Naive B cell (primary cell): ENCODE data around the gene RLIM. TPM values are rescaled to one million over a fixed set of nuclear protein-coding genes. Genes with fewer than 3 reads are reported as not detected.
A peak's percentile ranks its signal among the peaks of the same experiment; 100 is the strongest.
"Not testable (repeated sequence)": the region's sequence is repeated elsewhere in the genome, so short reads cannot be mapped to it uniquely, and the experiment has no call there.

Experiments
- ATAC-seq, 2 donors: fragments of 150-1000 bp; cut with Tn5 transposase; 2 replicates each; pipeline ENCODE4 v1.10.0; 2021; ENCODE audit warnings: low read depth in 2 of 2, mild to moderate bottlenecking in 2 of 2, moderate library complexity in 2 of 2
- DNase-seq: peaks from one replicate; pipeline ENCODE4 v3.0.0; 2022
- H3K27ac Mint-ChIP-seq, 6 donors: one replicate each; pipeline ENCODE4 v1.8.0; 2020 to 2022; ENCODE audit warnings: mild to moderate bottlenecking in 6 of 6, mixed read lengths in 6 of 6, moderate library complexity in 5 of 6, inconsistent platforms in 2 of 6
- H3K27me3 Mint-ChIP-seq, 3 donors: one replicate each; pipeline ENCODE4 v1.8.0; 2021 to 2022; ENCODE audit warnings: mixed read lengths in 3 of 3, mild to moderate bottlenecking in 1 of 3
- H3K36me3 Mint-ChIP-seq, 2 donors: one replicate each; pipeline ENCODE4 v1.8.0; 2020 to 2022; ENCODE audit warnings: mixed read lengths in 2 of 2, inconsistent platforms in 1 of 2, mild to moderate bottlenecking in 1 of 2
- H3K4me1 Mint-ChIP-seq, 3 donors: one replicate each; pipeline ENCODE4 v1.8.0; 2020 to 2022; ENCODE audit warnings: mixed read lengths in 3 of 3, inconsistent platforms in 1 of 3, mild to moderate bottlenecking in 1 of 3, moderate library complexity in 1 of 3
- H3K4me3 Mint-ChIP-seq, 8 donors: one replicate each; pipeline ENCODE4 v1.8.0; 2020 to 2022; ENCODE audit warnings: mild to moderate bottlenecking in 8 of 8, mixed read lengths in 8 of 8, moderate library complexity in 8 of 8, inconsistent platforms in 2 of 8
- H3K9me3 Mint-ChIP-seq, 7 donors: one replicate each; pipeline ENCODE4 v1.8.0; 2020 to 2022; ENCODE audit warnings: mixed read lengths in 7 of 7, mild to moderate bottlenecking in 5 of 7, inconsistent platforms in 2 of 7, moderate library complexity in 1 of 7
- polyA plus RNA-seq, 6 donors: library from polyadenylated mRNA; unstranded; fragments of 300-500 nt; fragmentation: Illumina TruSeq; gene quantifications; one replicate each; pipeline ENCODE4 v1.2.3, GENCODE V29; 2021; ENCODE audit warnings: low read depth in 6 of 6

RLIM gene, protein sequence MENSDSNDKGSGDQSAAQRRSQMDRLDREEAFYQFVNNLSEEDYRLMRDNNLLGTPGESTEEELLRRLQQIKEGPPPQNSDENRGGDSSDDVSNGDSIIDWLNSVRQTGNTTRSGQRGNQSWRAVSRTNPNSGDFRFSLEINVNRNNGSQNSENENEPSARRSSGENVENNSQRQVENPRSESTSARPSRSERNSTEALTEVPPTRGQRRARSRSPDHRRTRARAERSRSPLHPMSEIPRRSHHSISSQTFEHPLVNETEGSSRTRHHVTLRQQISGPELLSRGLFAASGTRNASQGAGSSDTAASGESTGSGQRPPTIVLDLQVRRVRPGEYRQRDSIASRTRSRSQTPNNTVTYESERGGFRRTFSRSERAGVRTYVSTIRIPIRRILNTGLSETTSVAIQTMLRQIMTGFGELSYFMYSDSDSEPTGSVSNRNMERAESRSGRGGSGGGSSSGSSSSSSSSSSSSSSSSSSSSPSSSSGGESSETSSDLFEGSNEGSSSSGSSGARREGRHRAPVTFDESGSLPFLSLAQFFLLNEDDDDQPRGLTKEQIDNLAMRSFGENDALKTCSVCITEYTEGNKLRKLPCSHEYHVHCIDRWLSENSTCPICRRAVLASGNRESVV
- 10 to 100 TPM in 3 of 6 donors, 1 to 10 TPM in 3; 6.7 to 12.0 (median 9.6) TPM for polyA plus RNA-seq

DNA sequence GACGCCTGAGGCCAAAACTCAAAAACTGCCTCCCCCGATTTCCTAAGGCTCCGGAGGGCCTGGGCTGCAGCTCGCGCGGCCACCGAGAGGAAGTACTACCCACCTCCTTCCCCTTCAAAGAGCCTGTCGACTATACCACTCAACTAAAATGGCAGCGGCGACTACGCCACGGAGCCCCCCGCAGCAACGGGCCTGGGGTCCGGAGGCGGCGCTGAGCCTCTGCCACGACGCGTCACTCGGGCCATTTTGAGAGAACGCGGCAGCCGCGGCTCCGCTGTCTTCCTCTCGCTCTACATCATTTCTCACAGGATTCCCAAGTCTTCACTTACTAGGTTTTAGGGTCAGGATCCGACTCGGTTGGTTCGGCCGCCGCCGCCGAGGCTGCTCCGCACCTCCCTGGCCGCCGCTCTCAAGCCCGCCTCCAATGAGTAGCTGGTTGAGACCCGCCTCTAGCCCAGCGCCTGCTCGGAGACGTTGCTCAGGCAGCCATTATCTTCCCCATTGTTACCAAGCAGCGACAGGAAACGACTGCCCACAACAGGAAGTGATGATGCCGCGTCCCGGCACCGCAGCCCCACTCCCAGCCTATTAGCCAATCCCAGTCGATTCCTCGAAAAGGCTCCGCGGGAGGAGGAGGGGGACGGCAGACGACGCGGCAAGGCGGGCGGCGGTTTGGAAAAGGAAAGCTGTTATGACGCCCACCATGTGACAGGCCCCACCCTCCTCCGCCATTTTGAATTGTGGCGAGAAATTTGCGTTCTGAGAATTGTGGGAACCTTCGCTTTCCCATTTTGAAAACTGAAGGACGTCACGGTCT lies at the start of gene RLIM:
TSS of gene RLIM (minus strand) at position 532 of the 817 bp plus-strand sequence. CDS start 18,647 bp downstream, outside the sequence.
- H3K36me3 Mint-ChIP-seq = peaks cover 0 to 9% of the 10 kb centered on the region in 2 donors
- H3K27me3 Mint-ChIP-seq = no peaks in the 10 kb centered on the region
- peak; percentile 87 to 88 for ATAC-seq
- peak; percentile 91 for DNase-seq
- peaks cover 0 to 2% (median 0%) of the 10 kb centered on the region in 7 donors for H3K9me3 Mint-ChIP-seq
- peaks cover 0 to 21% (median 9%) of the 10 kb centered on the region in 3 donors for H3K4me1 Mint-ChIP-seq
- peak within 1 kb of the TSS; percentile 99 to 100 (median 100) for H3K27ac Mint-ChIP-seq
- H3K4me3 Mint-ChIP-seq = peak within 1 kb of the TSS; percentile 95 to 100 (median 97)

GRCh38 chrX:74656079-74656745 lies 41.8 kb upstream of the RLIM start:
- Mint-ChIP-seq H3K36me3 (no peaks in the 10 kb centered on the region), H3K4me3 (no peak overlapping the region), H3K9me3 (peaks cover 0 to 7% (median 4%) of the 10 kb centered on the region in 7 donors), H3K27me3 (peaks cover 0 to 16% (median 3%) of the 10 kb centered on the region in 3 donors), H3K27ac (no peak overlapping the region), H3K4me1 (no peaks in the 10 kb centered on the region)
- DNase-seq (no peak), ATAC-seq (no peak)

- not testable (repeated sequence) for H3K9me3 Mint-ChIP-seq, H3K4me1 Mint-ChIP-seq, ATAC-seq, DNase-seq, H3K4me3 Mint-ChIP-seq, H3K36me3 Mint-ChIP-seq, H3K27ac Mint-ChIP-seq
- H3K27me3 Mint-ChIP-seq = peaks cover 0 to 16% (median 3%) of the 10 kb centered on the region in 3 donors
Observed at GRCh38 chrX:74654953-74655352, 40.5 kb upstream of the RLIM start.

DNA sequence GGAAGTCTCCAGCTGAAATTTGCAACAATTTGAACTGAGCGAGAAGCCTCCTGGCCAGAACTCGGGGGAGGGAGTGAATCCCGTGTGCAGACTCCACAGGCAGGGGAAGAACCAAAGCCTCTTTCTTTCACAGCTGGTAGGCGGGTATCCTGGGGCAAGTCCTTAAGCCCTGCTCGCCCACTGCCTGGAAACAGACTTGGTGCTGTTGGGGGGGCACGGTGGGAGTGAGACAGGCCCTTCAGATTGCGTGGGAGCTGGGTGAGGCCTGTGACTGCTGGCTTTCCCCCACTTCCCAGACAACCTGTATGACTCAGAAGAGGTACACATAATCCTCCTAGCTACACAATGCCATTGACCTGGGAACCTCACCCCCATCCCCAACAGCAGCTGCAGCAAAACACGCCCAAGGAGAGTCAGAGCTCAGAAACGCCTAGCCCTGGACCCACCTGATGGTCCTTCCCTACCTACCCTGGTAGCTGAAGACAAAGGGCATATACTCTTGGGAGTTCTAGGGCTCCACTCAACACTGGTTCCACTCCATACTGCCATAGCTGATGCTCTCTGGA lies 22.4 kb upstream of the RLIM start:
- Mint-ChIP-seq H3K4me1 (no peaks in the 10 kb centered on the region), H3K4me3 (no peak overlapping the region), H3K27me3 (peaks cover 0 to 40% (median 14%) of the 10 kb centered on the region in 3 donors), H3K27ac (no peak overlapping the region), H3K36me3 (no peaks in the 10 kb centered on the region), H3K9me3 (peaks cover 0 to 9% (median 2%) of the 10 kb centered on the region in 7 donors)
- DNase-seq (no peak), ATAC-seq (no peak)

GRCh38 chrX:74613370-74614092 lies 893 bp downstream of the RLIM start:
- Mint-ChIP-seq H3K27ac (peak overlapping the region; percentile 99 to 100 (median 100)), H3K36me3 (peaks cover 0 to 9% of the 10 kb centered on the region in 2 donors), H3K9me3 (peaks cover 0 to 2% (median 0%) of the 10 kb centered on the region in 7 donors), H3K4me3 (peak overlapping the region; percentile 95 to 100 (median 97)), H3K27me3 (no peaks in the 10 kb centered on the region), H3K4me1 (peaks cover 0 to 24% (median 9%) of the 10 kb centered on the region in 3 donors)
- ATAC-seq (no peak), DNase-seq (no peak)

GRCh38 chrX:74606799-74607198 lies 7.6 kb downstream of the RLIM start:
- no peak overlapping the region for H3K4me3 Mint-ChIP-seq
- H3K27ac Mint-ChIP-seq = no peak overlapping the region
- H3K9me3 Mint-ChIP-seq = no peaks in the 10 kb centered on the region
- no peak for ATAC-seq
- DNase-seq = no peak
- peaks cover 4 to 32% (median 31%) of the 10 kb centered on the region in 3 donors for H3K4me1 Mint-ChIP-seq
- no peaks in the 10 kb centered on the region for H3K27me3 Mint-ChIP-seq
- no peaks in the 10 kb centered on the region for H3K36me3 Mint-ChIP-seq

- H3K4me3 Mint-ChIP-seq = no peak overlapping the region
- DNase-seq = no peak
- H3K27me3 Mint-ChIP-seq = no peaks in the 10 kb centered on the region
- no peaks in the 10 kb centered on the region for H3K36me3 Mint-ChIP-seq
- ATAC-seq = no peak
- H3K27ac Mint-ChIP-seq = peak overlapping the region in 1 of 6 donors; percentile 40
- H3K4me1 Mint-ChIP-seq = peaks cover 4 to 32% (median 32%) of the 10 kb centered on the region in 3 donors
- H3K9me3 Mint-ChIP-seq = no peaks in the 10 kb centered on the region
Observed at GRCh38 chrX:74606342-74606741, 8.1 kb downstream of the RLIM start.

GRCh38 chrX:74603040-74603439 lies 11.4 kb downstream of the RLIM start:
- no peaks in the 10 kb centered on the region for H3K27me3 Mint-ChIP-seq
- no peak overlapping the region for H3K4me3 Mint-ChIP-seq
- H3K36me3 Mint-ChIP-seq = no peaks in the 10 kb centered on the region
- peak overlapping the region in 1 of 6 donors; percentile 50 for H3K27ac Mint-ChIP-seq
- ATAC-seq (no peak), DNase-seq (no peak)
- H3K4me1 Mint-ChIP-seq = peaks cover 4 to 37% (median 27%) of the 10 kb centered on the region in 3 donors
- H3K9me3 Mint-ChIP-seq = no peaks in the 10 kb centered on the region

- Mint-ChIP-seq H3K4me1 (peaks cover 4 to 37% (median 27%) of the 10 kb centered on the region in 3 donors), H3K9me3 (no peaks in the 10 kb centered on the region)
Observed at GRCh38 chrX:74602142-74602541, 12.3 kb downstream of the RLIM start.

GRCh38 chrX:74593593-74593992 lies 20.8 kb downstream of the RLIM start:
- Mint-ChIP-seq H3K27ac (no peak overlapping the region), H3K4me1 (no peaks in the 10 kb centered on the region), H3K36me3 (peaks cover 0 to 12% of the 10 kb centered on the region in 2 donors), H3K9me3 (no peaks in the 10 kb centered on the region), H3K4me3 (no peak overlapping the region), H3K27me3 (no peaks in the 10 kb centered on the region)
- DNase-seq (no peak), ATAC-seq (no peak)

More at GRCh38 chrX:74602142-74602541, 12.3 kb downstream of the RLIM start:
- ATAC-seq (no peak), DNase-seq (no peak)
- no peaks in the 10 kb centered on the region for H3K36me3 Mint-ChIP-seq
- no peak overlapping the region for H3K27ac Mint-ChIP-seq
- H3K4me3 Mint-ChIP-seq = peak overlapping the region in 1 of 8 donors; percentile 29
- H3K27me3 Mint-ChIP-seq = no peaks in the 10 kb centered on the region

DNA sequence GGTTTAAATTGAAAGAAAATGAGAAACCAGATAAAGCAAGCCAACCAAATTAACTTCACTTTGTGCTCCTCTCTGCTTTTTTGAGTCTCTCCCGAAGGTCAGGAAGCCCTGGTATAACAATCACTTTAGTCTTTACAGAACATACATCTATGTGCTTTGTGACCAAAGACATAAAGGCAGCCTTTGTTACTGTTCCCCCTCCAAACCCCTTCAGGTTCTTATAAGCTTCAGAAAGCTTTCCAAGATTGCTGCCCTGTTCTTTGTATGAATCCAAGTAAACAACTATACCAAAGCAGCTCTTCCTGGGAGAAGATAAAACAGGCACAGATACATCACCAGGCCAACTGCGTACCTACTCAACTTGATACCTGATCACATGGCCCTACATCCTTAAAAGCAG lies 28.7 kb downstream of the RLIM start:
- Mint-ChIP-seq H3K9me3 (no peaks in the 10 kb centered on the region), H3K4me3 (no peak overlapping the region), H3K27me3 (no peaks in the 10 kb centered on the region), H3K36me3 (no peaks in the 10 kb centered on the region), H3K4me1 (peaks cover 0 to 3% (median 0%) of the 10 kb centered on the region in 3 donors), H3K27ac (peak overlapping the region in 1 of 6 donors; percentile 63)
- ATAC-seq (no peak), DNase-seq (no peak)

- Mint-ChIP-seq H3K27ac (no peak overlapping the region), H3K36me3 (no peaks in the 10 kb centered on the region), H3K9me3 (no peaks in the 10 kb centered on the region), H3K4me3 (no peak overlapping the region), H3K4me1 (no peaks in the 10 kb centered on the region), H3K27me3 (no peaks in the 10 kb centered on the region)
- ATAC-seq = no peak
- no peak for DNase-seq
Observed at GRCh38 chrX:74579597-74580198, 34.7 kb downstream of the RLIM start.
